Epithelial cell of esophagus (primary cell): ENCODE data around the gene SIGLEC15.
"Not testable (repeated sequence)": the region's sequence is repeated elsewhere in the genome, so short reads cannot be mapped to it uniquely, and the experiment has no call there.

Source experiments
- DNase-seq: peaks from one replicate; pipeline ENCODE4 v3.0.0; 2010; ENCODE audit warnings: low read depth
- H3K4me3 ChIP-seq: 2 replicates; pipeline ENCODE4 v1.5.1; 2011; ENCODE audit warnings: mild to moderate bottlenecking, low read length, control low read depth
- TF ChIP-seq, protein P1 (sequence below): IDR thresholded peaks from 2 replicates; pipeline ENCODE4 v1.5.1; 2011; ENCODE audit warnings: low read depth, mild to moderate bottlenecking, low read length, control low read depth, inconsistent platforms; ENCODE audit not compliant: insufficient read depth; ENCODE audit errors: missing control alignments

The SIGLEC15 gene

DNA sequence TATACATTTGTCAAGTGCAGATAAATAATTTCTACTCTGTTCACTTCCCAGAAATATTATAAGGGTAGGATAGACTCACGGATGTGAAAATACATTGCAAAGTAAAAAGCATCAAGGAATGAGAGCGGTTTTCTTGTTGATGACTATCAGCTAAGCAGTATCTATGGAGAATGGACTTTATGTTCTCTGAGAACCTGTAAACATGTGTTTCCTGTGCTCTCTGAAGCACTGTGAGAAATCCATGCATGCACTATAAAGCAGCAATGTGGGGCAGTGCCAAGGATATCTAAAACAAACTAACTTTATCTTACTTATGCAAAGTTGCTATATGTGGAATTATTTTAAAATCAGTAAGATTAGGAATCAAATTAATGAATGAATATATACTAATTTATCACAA lies 4.4 kb upstream of the SIGLEC15 start:
- H3K4me3 ChIP-seq, result no peak overlapping the region
- TF ChIP-seq, protein P1, sequence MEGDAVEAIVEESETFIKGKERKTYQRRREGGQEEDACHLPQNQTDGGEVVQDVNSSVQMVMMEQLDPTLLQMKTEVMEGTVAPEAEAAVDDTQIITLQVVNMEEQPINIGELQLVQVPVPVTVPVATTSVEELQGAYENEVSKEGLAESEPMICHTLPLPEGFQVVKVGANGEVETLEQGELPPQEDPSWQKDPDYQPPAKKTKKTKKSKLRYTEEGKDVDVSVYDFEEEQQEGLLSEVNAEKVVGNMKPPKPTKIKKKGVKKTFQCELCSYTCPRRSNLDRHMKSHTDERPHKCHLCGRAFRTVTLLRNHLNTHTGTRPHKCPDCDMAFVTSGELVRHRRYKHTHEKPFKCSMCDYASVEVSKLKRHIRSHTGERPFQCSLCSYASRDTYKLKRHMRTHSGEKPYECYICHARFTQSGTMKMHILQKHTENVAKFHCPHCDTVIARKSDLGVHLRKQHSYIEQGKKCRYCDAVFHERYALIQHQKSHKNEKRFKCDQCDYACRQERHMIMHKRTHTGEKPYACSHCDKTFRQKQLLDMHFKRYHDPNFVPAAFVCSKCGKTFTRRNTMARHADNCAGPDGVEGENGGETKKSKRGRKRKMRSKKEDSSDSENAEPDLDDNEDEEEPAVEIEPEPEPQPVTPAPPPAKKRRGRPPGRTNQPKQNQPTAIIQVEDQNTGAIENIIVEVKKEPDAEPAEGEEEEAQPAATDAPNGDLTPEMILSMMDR, result no peak
- no peak for DNase-seq

DNA sequence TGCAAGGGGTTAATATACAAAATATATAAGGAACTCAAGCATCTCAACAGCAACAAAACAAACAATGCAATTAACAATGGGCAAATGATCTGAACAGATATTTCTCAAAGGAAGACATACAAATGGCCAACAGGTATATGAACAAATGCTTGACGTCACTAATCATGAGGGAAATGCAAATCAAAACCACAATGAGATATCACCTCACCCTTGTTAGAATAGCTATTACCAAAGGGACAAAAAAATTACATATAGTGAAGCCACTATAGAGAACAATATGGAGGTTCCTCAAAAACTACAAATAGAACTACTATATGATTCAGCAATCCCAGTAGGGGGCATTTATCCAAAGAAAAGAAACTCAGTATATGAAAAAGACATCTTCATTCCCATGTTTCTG lies 3.8 kb upstream of the SIGLEC15 start:
- H3K4me3 ChIP-seq, result no peak overlapping the region
- TF ChIP-seq, protein P1, result no peak
- DNase-seq, result no peak

DNA sequence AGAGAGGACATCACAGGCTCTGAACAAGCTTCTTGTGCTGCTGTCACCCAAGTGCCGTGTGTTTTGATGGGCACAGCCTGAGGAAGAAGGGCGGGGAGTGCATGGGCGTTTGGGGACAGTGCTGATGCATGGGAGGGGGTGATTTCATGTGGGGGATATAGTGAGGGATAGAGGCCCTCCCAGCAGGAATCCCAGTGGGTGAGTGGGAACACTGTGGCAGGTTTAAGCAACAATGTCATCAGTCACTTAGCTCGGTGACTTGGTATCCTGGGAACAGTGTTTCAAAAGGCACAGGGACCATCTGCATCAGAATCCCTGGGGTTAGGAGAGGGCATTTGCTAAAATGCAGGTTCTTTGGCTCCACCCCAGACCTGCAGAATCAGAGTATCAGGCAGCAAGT lies 609 bp downstream of the SIGLEC15 start:
- TF ChIP-seq, protein P1, result no peak
- no peak for DNase-seq
- no peak overlapping the region for H3K4me3 ChIP-seq

DNA sequence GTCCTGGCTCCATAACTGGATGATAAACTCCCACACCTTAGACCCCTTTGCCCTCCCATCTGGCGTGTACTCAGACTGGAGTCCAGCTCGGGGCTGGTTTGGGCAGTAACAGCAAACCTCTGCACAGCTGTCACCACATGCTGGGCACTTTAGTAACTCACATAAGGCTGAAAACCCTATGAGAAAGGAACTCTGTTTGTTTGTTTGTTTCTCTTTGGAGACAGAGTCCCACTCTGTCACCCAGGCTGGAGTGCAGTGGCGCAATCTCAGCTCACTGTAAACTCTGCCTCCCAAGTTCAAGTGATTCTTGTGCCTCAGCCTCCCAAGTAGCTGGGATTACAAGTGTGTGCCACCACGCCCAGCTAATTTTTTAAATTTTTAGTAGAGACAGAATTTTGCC lies 1.2 kb downstream of the SIGLEC15 start:
- H3K4me3 ChIP-seq, DNase-seq: not testable (repeated sequence)

DNA sequence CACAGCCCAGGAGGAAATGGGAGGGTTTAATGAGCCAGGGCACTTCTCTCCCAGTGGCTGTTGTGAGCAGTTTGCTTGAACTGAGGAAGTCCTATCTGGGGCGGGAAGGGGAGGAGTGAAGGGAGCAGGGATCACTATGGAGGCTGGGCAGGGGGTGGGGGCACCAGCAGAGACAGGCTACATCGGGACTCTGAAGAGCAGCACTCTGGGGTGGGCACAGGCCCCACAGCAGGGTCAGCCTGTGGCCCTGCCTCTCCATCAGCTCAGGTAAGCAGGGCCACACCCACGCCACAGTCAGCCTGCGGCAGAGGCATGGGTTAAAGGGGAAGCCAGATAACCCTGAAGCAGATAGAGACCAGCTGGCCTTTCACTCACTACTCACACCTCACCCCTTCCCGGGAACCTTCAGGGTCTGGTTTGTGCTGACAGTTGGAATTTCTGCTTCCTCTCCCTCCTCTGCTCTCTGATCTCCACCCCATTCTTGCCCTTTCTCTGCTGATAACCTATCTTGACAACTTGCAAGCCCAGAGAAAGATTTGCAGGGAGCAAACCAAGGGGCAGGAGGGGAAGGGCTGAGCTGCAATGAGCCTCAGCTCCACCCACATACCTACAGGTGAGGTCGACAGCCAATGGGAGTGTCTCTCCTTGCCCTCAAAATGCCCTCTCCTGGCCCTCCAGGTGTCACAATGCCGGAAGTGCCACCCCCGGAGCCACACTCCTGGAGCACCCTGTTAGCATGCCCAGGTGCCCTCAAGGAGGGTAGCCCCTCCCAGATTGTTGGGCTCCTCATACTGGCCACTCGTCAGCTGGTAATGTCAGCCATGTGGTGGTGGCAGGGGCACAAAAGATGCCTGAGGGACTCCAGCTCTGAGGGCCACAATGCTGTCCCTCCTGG lies 3.7 kb downstream of the SIGLEC15 start:
- TF ChIP-seq, protein P1, result no peak
- no peak for DNase-seq
- no peak overlapping the region for H3K4me3 ChIP-seq

DNA sequence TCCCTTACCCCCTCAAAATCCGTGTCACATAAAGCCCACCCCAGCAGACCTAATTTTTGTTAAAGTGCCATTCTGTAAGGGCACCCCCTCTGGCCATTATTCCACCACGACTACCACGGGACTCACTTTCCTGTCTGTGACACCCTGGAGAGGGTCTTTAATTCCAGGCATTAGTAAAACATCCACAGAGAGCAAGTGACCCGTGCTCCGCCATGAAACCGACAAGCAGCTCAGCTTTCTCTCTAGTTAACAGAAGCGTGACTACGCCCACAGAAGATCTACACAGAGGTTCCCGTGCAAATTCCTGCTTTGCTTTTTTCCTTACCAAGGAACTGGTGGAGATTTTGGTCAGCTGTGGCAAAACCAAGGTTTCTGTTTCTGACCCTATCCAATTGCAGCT lies 4.4 kb downstream of the SIGLEC15 start:
- no peak overlapping the region for H3K4me3 ChIP-seq
- DNase-seq, result no peak
- TF ChIP-seq, protein P1, result no peak

DNA sequence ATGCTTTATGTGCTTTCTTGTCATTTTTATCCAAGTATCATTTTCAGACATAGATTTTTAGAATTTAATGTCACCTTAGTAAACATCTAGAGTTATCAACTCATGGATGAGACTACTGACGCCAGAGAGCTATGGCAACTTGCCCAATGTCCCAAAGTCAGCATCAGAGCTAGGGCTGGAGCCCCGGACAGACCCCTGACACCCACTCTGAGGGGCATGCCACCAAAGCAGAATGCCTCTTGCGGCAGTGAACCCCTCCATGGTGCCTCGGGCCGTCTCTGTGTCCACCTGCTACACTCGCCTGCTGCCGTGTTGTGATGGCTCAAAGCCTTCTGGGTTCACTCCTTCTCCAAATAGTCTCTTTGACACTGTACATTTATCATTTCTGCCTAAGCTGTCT lies 5.4 kb downstream of the SIGLEC15 start:
- DNase-seq, result no peak
- H3K4me3 ChIP-seq, result no peak overlapping the region
- TF ChIP-seq, protein P1, result no peak
